Measurements from ENCODE around the gene POU2AF1.

POU2AF1 gene

GRCh38 chr11:111366560-111367410 lies 12.3 kb downstream of the POU2AF1 start:
- DNase-seq (ENCODE audit: insufficient read length, low spot score), result no peak
- no peak for TF ChIP-seq POLR2A (IDR thresholded peaks at IDR 0.05; ENCODE audit: low read depth, low read length)
- FAIRE-seq, result no peak

GRCh38 chr11:111365722-111366559 lies 13.1 kb downstream of the POU2AF1 start:
- no peak for FAIRE-seq
- TF ChIP-seq POLR2A (IDR thresholded peaks at IDR 0.05; ENCODE audit: low read depth, low read length), result no peak
- DNase-seq (ENCODE audit: insufficient read length, low spot score), result no peak

- TF ChIP-seq POLR2A (IDR thresholded peaks at IDR 0.05; ENCODE audit: low read depth, low read length), result no peak
- FAIRE-seq, result no peak
- no peak for DNase-seq (ENCODE audit: insufficient read length, low spot score)
These were observed 14.6 kb downstream of the POU2AF1 start for GRCh38 chr11:111364503-111364902.

- no peak for TF ChIP-seq POLR2A (IDR thresholded peaks at IDR 0.05; ENCODE audit: low read depth, low read length)
- FAIRE-seq (no peak), DNase-seq (ENCODE audit: insufficient read length, low spot score) (no peak)
These were observed 15.1 kb downstream of the POU2AF1 start for GRCh38 chr11:111363985-111364384.

DNA sequence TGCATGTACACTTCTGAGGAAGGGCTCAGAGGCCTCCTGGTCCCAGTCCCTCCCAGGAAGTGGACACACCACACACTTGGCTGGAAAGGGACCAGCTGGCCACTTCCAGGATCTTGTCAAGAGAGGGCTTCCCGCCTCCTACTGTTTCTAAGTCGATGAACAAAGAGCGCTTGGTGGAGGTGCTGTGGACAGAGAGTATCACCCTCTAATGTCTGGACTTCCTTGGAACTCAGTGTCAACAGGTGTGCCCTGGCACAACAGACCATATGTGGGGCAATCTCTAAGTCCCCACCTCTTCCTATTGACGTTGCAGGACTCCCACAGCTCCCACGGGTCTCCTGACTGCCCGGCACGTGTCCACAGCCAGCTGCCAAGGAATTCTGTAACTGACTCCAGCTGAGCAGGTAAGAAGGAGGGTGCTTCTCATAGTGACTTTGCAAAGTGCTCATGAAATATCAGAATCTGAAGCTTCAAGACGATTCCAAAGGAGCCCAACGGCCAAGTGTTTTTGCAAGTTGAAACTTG lies 16.1 kb downstream of the POU2AF1 start:
- no peak for TF ChIP-seq POLR2A (IDR thresholded peaks at IDR 0.05; ENCODE audit: low read depth, low read length)
- no peak for DNase-seq (ENCODE audit: insufficient read length, low spot score)
- no peak for FAIRE-seq

DNA sequence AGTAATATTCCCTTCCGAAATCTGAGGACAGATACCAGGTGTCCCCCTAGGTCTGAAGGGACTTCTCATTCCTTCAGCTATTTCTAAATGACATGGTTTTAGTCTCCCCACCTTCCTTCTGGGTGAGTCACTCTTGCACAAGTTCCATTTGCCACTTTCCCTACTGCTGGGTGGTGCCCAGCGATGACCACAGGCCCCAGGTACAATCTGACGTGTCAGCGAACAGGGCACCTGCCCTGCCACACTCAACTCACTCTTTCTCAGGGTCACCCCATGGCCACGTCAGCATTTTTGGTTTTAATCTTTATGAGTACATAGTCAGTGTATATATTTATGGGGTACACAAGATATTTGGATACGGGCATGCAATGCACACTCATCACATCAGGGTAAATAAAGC lies 17.2 kb downstream of the POU2AF1 start:
- DNase-seq (ENCODE audit: insufficient read length, low spot score) (no peak), FAIRE-seq (no peak)
- TF ChIP-seq POLR2A (IDR thresholded peaks at IDR 0.05; ENCODE audit: low read depth, low read length), result no peak

DNA sequence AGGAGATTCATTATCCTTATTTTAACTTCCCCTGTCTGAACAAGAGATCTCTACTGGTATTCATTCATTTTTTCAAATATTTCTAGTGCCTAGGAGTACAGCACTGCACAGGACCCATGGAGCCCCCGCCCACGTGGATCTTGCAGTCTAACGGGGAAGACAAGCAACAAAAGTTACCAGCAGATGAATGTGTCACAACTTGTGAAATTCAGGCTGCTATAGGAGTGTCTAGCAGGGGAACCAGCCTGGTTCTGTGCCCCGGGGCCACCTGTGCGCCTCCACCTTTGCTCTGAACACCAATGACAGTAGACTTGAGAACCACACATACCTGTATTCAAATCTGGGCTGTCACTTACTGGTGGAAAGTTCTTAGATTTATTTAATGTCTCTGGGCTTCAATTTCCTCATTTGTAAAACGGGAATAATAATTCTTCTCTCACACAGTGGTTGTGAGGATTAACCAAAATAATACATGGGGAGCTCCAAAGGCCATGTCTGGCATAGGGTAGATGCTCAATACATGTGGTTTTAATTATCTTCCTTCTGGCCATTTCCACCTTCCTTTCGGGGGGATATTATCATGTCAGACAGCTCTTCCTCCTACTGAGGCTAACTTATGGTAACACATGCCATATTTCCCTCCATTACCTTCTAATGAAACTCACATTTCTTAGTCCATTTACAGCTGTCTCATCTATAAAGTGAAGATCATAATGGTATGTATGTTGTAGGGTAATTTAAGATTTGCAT lies 17.8 kb downstream of the POU2AF1 start:
- DNase-seq (ENCODE audit: insufficient read length, low spot score) (no peak), FAIRE-seq (no peak)
- no peak for TF ChIP-seq POLR2A (IDR thresholded peaks at IDR 0.05; ENCODE audit: low read depth, low read length)

DNA sequence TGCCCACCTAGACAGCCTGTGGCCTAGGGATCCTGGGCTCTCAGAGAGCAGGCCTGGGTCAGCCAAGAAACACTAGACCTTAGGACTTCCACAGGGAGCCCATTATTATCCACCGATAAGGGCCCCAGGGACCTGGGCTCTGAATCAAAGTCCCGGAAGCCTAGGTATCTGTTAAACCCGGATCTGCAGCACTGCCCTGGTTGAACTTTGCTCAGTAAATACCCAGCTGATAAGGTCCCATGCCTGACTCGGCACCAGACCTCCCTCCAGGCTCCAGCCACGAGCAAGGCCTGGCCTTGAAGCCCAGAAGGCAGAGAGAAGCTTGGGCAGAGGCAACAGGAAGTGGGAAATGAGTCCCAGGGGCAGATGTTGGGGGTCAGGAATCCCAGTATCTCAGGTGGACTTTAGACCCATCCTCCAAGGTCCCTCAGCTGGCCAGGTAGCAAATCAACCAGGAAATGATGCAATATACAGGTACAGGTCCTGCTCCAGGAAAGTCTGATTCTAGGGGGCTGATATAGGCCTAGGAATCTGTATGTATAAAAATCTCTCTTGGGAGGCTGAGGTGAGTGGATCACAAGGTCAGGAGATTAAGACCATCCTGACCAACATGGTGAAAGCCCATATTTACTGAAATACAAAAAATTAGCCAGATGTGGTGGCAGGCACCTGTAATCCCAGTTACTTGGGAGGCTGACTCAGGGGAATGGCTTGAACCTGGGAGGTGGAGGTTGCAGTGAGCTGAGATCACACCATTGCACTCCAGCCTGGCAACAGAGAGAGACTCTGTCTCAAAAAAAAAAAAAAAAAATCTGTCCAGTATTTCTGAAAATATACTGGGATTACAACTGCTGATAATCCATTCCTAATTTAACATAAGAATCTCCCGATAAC lies 18.7 kb downstream of the POU2AF1 start:
- no peak for FAIRE-seq
- no peak for TF ChIP-seq POLR2A (IDR thresholded peaks at IDR 0.05; ENCODE audit: low read depth, low read length)
- no peak for DNase-seq (ENCODE audit: insufficient read length, low spot score)

DNA sequence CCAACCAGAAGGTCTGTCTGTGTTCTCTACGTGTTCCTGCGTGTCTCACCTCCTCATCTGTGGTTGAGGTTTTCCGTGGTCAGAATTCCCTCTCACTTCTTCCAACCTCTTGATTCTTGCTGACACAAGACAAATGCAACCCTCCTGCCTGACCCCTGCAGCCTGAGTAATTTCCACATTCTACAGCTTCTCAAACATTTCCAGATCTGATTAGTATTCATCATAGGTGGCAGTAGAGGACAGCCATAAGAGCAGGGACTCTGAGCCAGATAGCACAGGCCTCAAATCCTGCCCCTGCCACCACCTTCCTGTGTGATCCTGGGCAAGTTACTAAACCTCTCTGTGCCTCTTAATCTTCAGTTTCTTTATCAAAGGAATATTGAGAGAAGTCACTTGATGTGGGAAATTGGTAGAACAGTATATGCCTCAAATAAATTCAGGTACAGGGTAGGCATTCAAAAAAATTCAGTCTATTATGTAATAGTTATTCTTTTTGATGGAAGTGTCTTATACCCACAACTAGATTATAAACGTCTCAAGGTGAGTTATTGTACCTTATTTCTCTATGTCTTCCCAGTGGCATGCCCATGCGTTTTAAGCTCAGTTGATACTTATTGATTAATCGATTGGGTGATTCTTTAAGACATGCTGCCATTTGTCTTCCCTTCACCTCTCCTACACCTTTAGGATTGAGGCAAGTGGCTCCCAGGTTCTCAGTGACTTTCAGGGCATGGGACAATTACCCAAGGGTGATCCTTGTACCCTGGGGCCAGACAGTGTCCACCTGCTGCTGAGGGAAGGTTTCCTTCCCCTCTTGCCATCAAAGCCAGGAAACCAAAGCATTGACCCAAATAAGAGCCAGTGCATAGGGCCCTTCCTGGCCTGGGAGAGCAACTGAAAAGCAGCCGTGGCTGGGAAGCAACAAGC lies 19.6 kb downstream of the POU2AF1 start:
- TF ChIP-seq POLR2A (IDR thresholded peaks at IDR 0.05; ENCODE audit: low read depth, low read length), result no peak
- no peak for FAIRE-seq
- no peak for DNase-seq (ENCODE audit: insufficient read length, low spot score)

- no peak for FAIRE-seq
- DNase-seq (ENCODE audit: insufficient read length, low spot score), result no peak
- no peak for TF ChIP-seq POLR2A (IDR thresholded peaks at IDR 0.05; ENCODE audit: low read depth, low read length)
These were observed 20.8 kb downstream of the POU2AF1 start for GRCh38 chr11:111358038-111359001.
